Small intestine (tissue), 7 donors: ENCODE results near the gene CMSS1. TPM values are rescaled to one million over a fixed set of nuclear protein-coding genes. Genes with fewer than 3 reads are reported as not detected.

Experiments
- DNase-seq, 2 donors: peaks; one replicate each; pipeline versions ENCODE4 v3.0.0 to v3.0.0-alpha.2; 2013
- FAIRE-seq: peaks from 2 replicates; lab custom pipeline; 2012; peaks lifted over from hg19 to GRCh38; lab: Jason Lieb, UNC
- H3K27ac ChIP-seq, 3 donors: one replicate each; pipeline ENCODE4 v1.5.1; 2013; ENCODE audit warnings: low read length in 2 of 3, mild to moderate bottlenecking in 2 of 3, control low read depth in 1 of 3, inconsistent platforms in 1 of 3, low read depth in 1 of 3, moderate library complexity in 1 of 3
- H3K27me3 ChIP-seq, 3 donors: one replicate each; pipeline ENCODE4 v1.6.1; 2013; ENCODE audit warnings: low read length in 3 of 3, inconsistent platforms in 1 of 3; ENCODE audit not compliant: control insufficient read depth in 3 of 3, insufficient read depth in 3 of 3
- H3K36me3 ChIP-seq, 3 donors: one replicate each; pipeline ENCODE4 v1.6.1; 2013; ENCODE audit warnings: low read length in 3 of 3, inconsistent platforms in 1 of 3, low read depth in 1 of 3, mild to moderate bottlenecking in 1 of 3, moderate library complexity in 1 of 3; ENCODE audit not compliant: control insufficient read depth in 3 of 3, insufficient read depth in 2 of 3
- H3K4me1 ChIP-seq, 3 donors: one replicate each; pipeline ENCODE4 v1.6.1; 2013; ENCODE audit warnings: low read length in 2 of 3, inconsistent platforms in 1 of 3, low read depth in 1 of 3, mild to moderate bottlenecking in 1 of 3, moderate library complexity in 1 of 3; ENCODE audit not compliant: control insufficient read depth in 3 of 3, insufficient read depth in 2 of 3
- H3K4me3 ChIP-seq, 3 donors: one replicate each; pipeline ENCODE4 v1.5.1; 2013; ENCODE audit warnings: low read length in 3 of 3, control low read depth in 1 of 3, inconsistent platforms in 1 of 3, low read depth in 1 of 3, mild to moderate bottlenecking in 1 of 3, moderate library complexity in 1 of 3
- H3K9me3 ChIP-seq, 2 donors: one replicate each; pipeline ENCODE4 v1.6.1; 2013; ENCODE audit warnings: low read depth in 1 of 2, low read length in 1 of 2; ENCODE audit not compliant: control insufficient read depth in 2 of 2, insufficient read depth in 1 of 2
- WGBS, 3 donors: extraction: QIAGEN DNeasy Blood & Tissue Kit; methylation state at CpG; one replicate each; pipeline ENCODE4 v1.1.7; 2013; 5-methylcytosine and 5-hydroxymethylcytosine counted together
- polyA plus RNA-seq, 4 donors: library from polyadenylated mRNA; stranded (reverse) in 3 of 4; unstranded in 1 of 4; fragments of 200-250 nt in 3 of 4; fragments of 120-200 nt in 1 of 4; gene quantifications; one replicate each; pipeline versions ENCODE4 v1.2.1 to v1.2.3, GENCODE V29; 2013
- donor health status: healthy with polysubstance abuse.
- donor health status: control.
- donor health status: control.
- donor health status: Bipolar disorder and iron deficiency.
- donor health status: healthy.

The CMSS1 gene
- polyA plus RNA-seq, 4 donors: 1.6 to 24.0 (median 10.4) TPM

GRCh38 chr3:99990179-99990578 is 172.5 kb downstream of the CMSS1 start:
- Histone ChIP-seq H3K4me3 (no peak overlapping the region), H3K9me3 (peaks cover 0 to 2% of the 10 kb centered on the region in 2 donors), H3K27me3 (no peaks in the 10 kb centered on the region), H3K36me3 (no peaks in the 10 kb centered on the region), H3K27ac (no peak overlapping the region), H3K4me1 (no peaks in the 10 kb centered on the region)
- WGBS, 3 donors: 92 to 100% (median 96%) methylated on average over 1 of the region's 1 CpG
- no peak for DNase-seq
- no peak for FAIRE-seq

DNA sequence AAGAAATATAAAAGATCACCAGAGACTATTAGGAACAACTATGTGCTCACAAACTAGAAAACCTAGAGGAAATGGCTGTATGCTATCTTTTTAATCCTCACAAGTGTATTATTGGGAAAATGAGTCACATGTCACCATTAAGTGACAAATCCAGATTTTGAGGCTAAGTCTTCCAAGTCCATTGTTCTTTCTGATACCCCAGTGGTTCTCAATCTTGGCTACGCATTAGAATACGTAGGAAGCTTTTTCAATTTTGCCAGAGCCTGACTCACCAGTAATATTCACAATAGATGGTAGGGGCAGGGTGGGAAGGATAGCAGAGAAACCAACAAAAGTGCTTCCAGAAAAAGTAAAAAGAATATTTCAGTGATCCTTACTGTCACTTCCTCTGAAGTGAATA is 179.6 kb downstream of the CMSS1 start:
- DNase-seq (no peak), FAIRE-seq (no peak)
- 88 to 100% (median 91%) methylated on average over 2 of the region's 2 CpGs for WGBS, 3 donors
- no peak overlapping the region for H3K4me3 ChIP-seq
- peaks cover 0 to 8% of the 10 kb centered on the region in 2 donors for H3K9me3 ChIP-seq
- no peaks in the 10 kb centered on the region for H3K36me3 ChIP-seq
- H3K4me1 ChIP-seq: peaks cover 0 to 1% (median 0%) of the 10 kb centered on the region in 3 donors
- H3K27me3 ChIP-seq: no peaks in the 10 kb centered on the region
- H3K27ac ChIP-seq: no peak overlapping the region

GRCh38 chr3:99999536-99999935 is 181.9 kb downstream of the CMSS1 start:
- Histone ChIP-seq H3K4me1 (peaks cover 0 to 19% (median 3%) of the 10 kb centered on the region in 3 donors), H3K27ac (no peak overlapping the region), H3K36me3 (no peaks in the 10 kb centered on the region), H3K4me3 (no peak overlapping the region), H3K27me3 (no peaks in the 10 kb centered on the region), H3K9me3 (peaks cover 0 to 8% of the 10 kb centered on the region in 2 donors)
- no peak for FAIRE-seq
- WGBS, 3 donors: 94 to 100% (median 98%) methylated on average over 2 of the region's 2 CpGs
- DNase-seq: no peak

DNA sequence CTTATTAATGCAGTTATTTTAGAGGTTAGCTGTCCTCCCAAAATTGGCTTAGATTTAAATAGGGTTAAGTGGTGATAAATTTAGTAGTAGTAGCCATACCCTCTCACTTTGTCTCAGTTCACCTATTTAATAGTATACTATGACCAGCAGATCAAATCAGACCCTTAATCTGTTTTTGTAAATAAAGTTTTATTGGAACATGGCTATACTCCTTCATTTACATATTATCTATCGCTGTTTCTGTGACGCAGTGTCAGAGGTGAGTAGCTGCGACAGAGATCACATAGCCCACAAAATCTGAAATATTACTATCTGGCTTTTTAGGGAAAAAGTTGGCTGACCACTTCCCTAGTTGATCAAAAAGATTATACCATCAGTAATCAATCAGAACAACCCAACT is 183.4 kb downstream of the CMSS1 start:
- peaks cover 0 to 30% (median 13%) of the 10 kb centered on the region in 3 donors for H3K4me1 ChIP-seq
- H3K27me3 ChIP-seq: no peaks in the 10 kb centered on the region
- 62 to 94% (median 76%) methylated on average over 3 of the region's 3 CpGs for WGBS, 3 donors
- no peaks in the 10 kb centered on the region for H3K9me3 ChIP-seq
- FAIRE-seq: no peak
- DNase-seq: no peak
- H3K27ac ChIP-seq: no peak overlapping the region
- no peaks in the 10 kb centered on the region for H3K36me3 ChIP-seq
- H3K4me3 ChIP-seq: no peak overlapping the region

- Histone ChIP-seq H3K9me3 (no peaks in the 10 kb centered on the region), H3K36me3 (no peaks in the 10 kb centered on the region), H3K4me1 (peaks cover 0 to 30% (median 13%) of the 10 kb centered on the region in 3 donors), H3K27ac (no peak overlapping the region), H3K4me3 (no peak overlapping the region), H3K27me3 (no peaks in the 10 kb centered on the region)
- no peak for FAIRE-seq
- WGBS, 3 donors: 50 to 88% (median 80%) methylated on average over 8 of the region's 8 CpGs
- peak in 1 of 2 donors; percentile 14 for DNase-seq
Measured at GRCh38 chr3:100001526-100002270, 184.0 kb downstream of the CMSS1 start.

- Histone ChIP-seq H3K9me3 (no peaks in the 10 kb centered on the region), H3K4me3 (no peak overlapping the region), H3K27me3 (no peaks in the 10 kb centered on the region), H3K36me3 (no peaks in the 10 kb centered on the region), H3K27ac (peak overlapping the region; percentile 33 to 81 (median 64)), H3K4me1 (peaks cover 0 to 30% (median 15%) of the 10 kb centered on the region in 3 donors)
- FAIRE-seq (peak; percentile 47), DNase-seq (peak; percentile 94 to 95)
- WGBS, 3 donors: 15 to 52% (median 40%) methylated on average over 4 of the region's 4 CpGs
Measured at GRCh38 chr3:100002599-100003350, 185.1 kb downstream of the CMSS1 start.

- H3K27ac ChIP-seq: peak overlapping the region in 2 of 3 donors; percentile 64 to 81
- H3K4me3 ChIP-seq: no peak overlapping the region
- DNase-seq (no peak), FAIRE-seq (no peak)
- WGBS, 3 donors: 87 to 92% (median 89%) methylated on average over 4 of the region's 4 CpGs
- H3K4me1 ChIP-seq: peaks cover 0 to 30% (median 18%) of the 10 kb centered on the region in 3 donors
- H3K27me3 ChIP-seq: no peaks in the 10 kb centered on the region
- no peaks in the 10 kb centered on the region for H3K36me3 ChIP-seq
- H3K9me3 ChIP-seq: no peaks in the 10 kb centered on the region
Measured at GRCh38 chr3:100003609-100004503, 186.2 kb downstream of the CMSS1 start.

- Histone ChIP-seq H3K36me3 (no peaks in the 10 kb centered on the region), H3K27ac (peak overlapping the region in 1 of 3 donors; percentile 50), H3K9me3 (no peaks in the 10 kb centered on the region), H3K4me3 (no peak overlapping the region), H3K4me1 (peaks cover 0 to 30% (median 18%) of the 10 kb centered on the region in 3 donors), H3K27me3 (no peaks in the 10 kb centered on the region)
- no peak for FAIRE-seq
- DNase-seq: peak in 1 of 2 donors; percentile 10
- 33 to 62% (median 52%) methylated on average over 1 of the region's 1 CpG for WGBS, 3 donors
Measured at GRCh38 chr3:100004931-100005330, 187.3 kb downstream of the CMSS1 start.
